K562 (cell line): ENCODE data around the gene YJEFN3. TPM values are rescaled to one million over a fixed set of nuclear protein-coding genes. Genes with fewer than 3 reads are reported as not detected.

Experiments used
- ATAC-seq: fragments of 200-7000 bp; cut with Tn5 transposase; 3 replicates; pipeline ENCODE4 v1.9.1; 2020; ENCODE audit warnings: moderate library complexity
- BruUV-seq: library from RNA; stranded (reverse); fragments of 400-500 nt; replicated peaks from 2 replicates; lab custom pipeline; 2021; lab: Mats Ljungman, UMichigan
- CTCF ChIA-PET: fragments of 300-600 bp; formaldehyde crosslinking; extraction: SDS; loops from one replicate; lab custom pipeline; 2021; ENCODE audit warnings: low intra/inter-chr PET ratio; lab: Yijun Ruan, JAX
- POLR2A ChIA-PET: fragments of 300-600, 350-650 bp; sonication (Branson Sonifier 250); formaldehyde crosslinking; extraction: SDS; loops from one replicate; lab custom pipeline; 2021; ENCODE audit warnings: antibody characterized with exemption, inconsistent platforms; lab: Yijun Ruan, JAX
- DNase-seq, 4 experiments: peaks; one replicate each; pipeline versions ENCODE4 v3.0.0 to v3.0.0-alpha.2; 2011 to 2018; ENCODE audit warnings: low spot score in 3 of 4, mixed read lengths in 3 of 4; ENCODE audit errors: extremely low read depth in 1 of 4
- FAIRE-seq: peaks from 2 replicates; lab custom pipeline; 2011; peaks lifted over from hg19 to GRCh38; lab: Jason Lieb, UNC
- H2AFZ ChIP-seq: 2 replicates; pipeline ENCODE4 v1.6.0; 2011; ENCODE audit warnings: low read depth, low read length, control low read depth, inconsistent platforms
- H3K27ac ChIP-seq: fragments of 200-600 bp; 3 replicates; pipeline ENCODE4 v1.8.0; 2011; ENCODE audit warnings: low read depth, mild to moderate bottlenecking, control low read depth, inconsistent platforms, low read length, moderate library complexity, mixed read lengths; ENCODE audit errors: extremely low read depth
- H3K27me3 ChIP-seq, 2 experiments: fragments of 300-600 bp in 1 of 2; 2 replicates in 1 of 2; 3 replicates in 1 of 2; pipeline versions ENCODE4 v1.6.0 to v1.8.0; 2011; ENCODE audit warnings: inconsistent platforms in 2 of 2, low read length in 2 of 2, mild to moderate bottlenecking in 1 of 2, mixed read lengths in 1 of 2, moderate library complexity in 1 of 2; ENCODE audit not compliant: control insufficient read depth in 2 of 2, insufficient read depth in 2 of 2
- H3K36me3 ChIP-seq: fragments of 300-600 bp; 3 replicates; pipeline ENCODE4 v1.8.0; 2011; ENCODE audit warnings: mild to moderate bottlenecking, low read length, inconsistent platforms; ENCODE audit not compliant: control insufficient read depth, insufficient read depth
- H3K4me1 ChIP-seq, 2 experiments: fragments of 200-600 bp in 1 of 2; replicated peaks in 1 of 2; 2 replicates in 1 of 2; 3 replicates in 1 of 2; pipeline versions ENCODE4 v1.5.1 to v1.8.0; 2011; ENCODE audit warnings: inconsistent platforms in 2 of 2, low read length in 2 of 2, mild to moderate bottlenecking in 1 of 2, mixed read lengths in 1 of 2, moderate library complexity in 1 of 2; ENCODE audit not compliant: control insufficient read depth in 2 of 2, insufficient read depth in 2 of 2
- H3K4me2 ChIP-seq: 2 replicates; pipeline ENCODE4 v1.6.1; 2011; ENCODE audit warnings: low read length, control low read depth, inconsistent platforms, mixed read lengths; ENCODE audit not compliant: insufficient read depth
- H3K4me3 ChIP-seq: fragments of 200-600 bp; sonication (generic), shearing (Covaris generic); 2 replicates; pipeline ENCODE4 v1.5.1; 2016; ENCODE audit warnings: control low read depth, inconsistent platforms
- H3K79me2 ChIP-seq: fragments of 200-600 bp; 3 replicates; pipeline ENCODE4 v1.8.0; 2011; ENCODE audit warnings: low read length, inconsistent platforms; ENCODE audit not compliant: control insufficient read depth, insufficient read depth
- H3K9ac ChIP-seq, 2 experiments: 2 replicates each; pipeline versions ENCODE4 v1.6.0 to v1.6.1; 2011; ENCODE audit warnings: low read depth in 2 of 2, low read length in 2 of 2, control low read depth in 1 of 2, inconsistent platforms in 1 of 2, mild to moderate bottlenecking in 1 of 2, mixed read lengths in 1 of 2; ENCODE audit not compliant: insufficient read depth in 1 of 2
- H3K9me1 ChIP-seq: one replicate; pipeline ENCODE4 v1.6.0; 2011; ENCODE audit warnings: inconsistent platforms, mild to moderate bottlenecking, low read length, moderate library complexity; ENCODE audit not compliant: control insufficient read depth, insufficient read depth
- H3K9me3 ChIP-seq: replicated peaks from 2 replicates; pipeline ENCODE4 v1.5.1; 2011; ENCODE audit warnings: low read depth, low read length, inconsistent platforms; ENCODE audit not compliant: control insufficient read depth, insufficient read depth
- H4K20me1 ChIP-seq: replicated peaks from 2 replicates; pipeline ENCODE4 v1.6.1; 2011; ENCODE audit warnings: low read length, inconsistent platforms, mixed read lengths; ENCODE audit not compliant: control insufficient read depth, insufficient read depth
- ARNT ChIP-seq, 2 experiments: fragments of 450-650 bp; IDR thresholded peaks; 2 replicates each; pipeline ENCODE4 v1.6.1; 2016; ENCODE audit warnings: mild to moderate bottlenecking in 1 of 2
- BMI1 ChIP-seq: fragments of 150-350 bp; IDR thresholded peaks from 2 replicates; pipeline ENCODE4 v1.6.1; 2014; ENCODE audit warnings: low read length
- FOXM1 ChIP-seq, 2 experiments: fragments of 450-650 bp in 1 of 2; sonication (generic) in 1 of 2; formaldehyde crosslinking in 1 of 2; IDR thresholded peaks; 2 replicates each; pipeline versions ENCODE4 v1.6.1 to v1.9.0; 2017 to 2022; ENCODE audit warnings: low read depth in 2 of 2, mild to moderate bottlenecking in 2 of 2, missing genetic modification reagents in 1 of 2, moderate library complexity in 1 of 2
- POLR2B ChIP-seq: fragments of 450-650 bp; IDR thresholded peaks from 2 replicates; pipeline ENCODE4 v1.6.1; 2018; ENCODE audit warnings: low read depth; ENCODE audit not compliant: partially characterized antibody
- POLR2G ChIP-seq: fragments of 200-400 bp; formaldehyde crosslinking; IDR thresholded peaks from 2 replicates; pipeline ENCODE4 v1.6.1; 2017; ENCODE audit warnings: low read depth, mild to moderate bottlenecking, antibody characterized with exemption, low read length, moderate library complexity
- PYGO2 ChIP-seq: fragments of 450-650 bp; IDR thresholded peaks from 2 replicates; pipeline ENCODE4 v1.6.1; 2016; ENCODE audit warnings: mild to moderate bottlenecking, missing genetic modification characterization, moderate library complexity, missing compliant biosample characterization
- SP2 ChIP-seq: IDR thresholded peaks from 2 replicates; pipeline ENCODE4 v1.6.1; 2011; ENCODE audit warnings: mild to moderate bottlenecking, low read depth, low read length, moderate library complexity; ENCODE audit not compliant: poor library complexity, severe bottlenecking; ENCODE audit errors: extremely low read depth
- ZNF3 ChIP-seq: fragments of 250-450 bp; sonication (Bioruptor Pico); IDR thresholded peaks from 2 replicates; pipeline ENCODE4 v1.5.0; 2021; ENCODE audit warnings: mild to moderate bottlenecking, moderate library complexity
- WGBS: fragments of 100-300 bp; shearing (Covaris generic); methylation state at CpG from one replicate; pipeline ENCODE4 v1.1.6; 2016; ENCODE audit warnings: low coverage, mixed read lengths; ENCODE audit not compliant: insufficient coverage; ENCODE audit errors: missing lambda C conversion rate; 5-methylcytosine and 5-hydroxymethylcytosine counted together
- in situ Hi-C: fragments of 300-500 bp; cut with MboI; formaldehyde crosslinking; loops from 4 replicates; pipeline ENCODE4 v1.15.0; 2018; ENCODE audit warnings: inconsistent platforms, mixed read lengths
- intact Hi-C: fragments of 100-400 bp; cut with micrococcal nuclease; formaldehyde crosslinking; loops from 2 replicates; pipeline ENCODE4 v1.14.2; 2022
- polyA plus RNA-seq, 8 experiments: library from polyadenylated mRNA; depleted of rRNA in 4 of 8; stranded (reverse) in 5 of 8; unstranded in 3 of 8; fragments of >200 nt; fragmentation: Nextera tagmentation in 2 of 8; fragmentation: Illumina TruSeq in 1 of 8; extraction: Ambion mirVana in 2 of 8; extraction: Trizol in 1 of 8; gene quantifications; 2 replicates each; pipeline versions ENCODE4 v1.2.1 to v1.2.3, GENCODE V29; 2011 to 2014; ENCODE audit warnings: inconsistent platforms in 1 of 8, missing spikeins in 1 of 8
- total RNA-seq, 7 experiments: library from RNA; depleted of rRNA in 6 of 7; stranded (reverse); fragments of >200 nt in 6 of 7; fragmentation: Illumina TruSeq in 2 of 7; extraction: Trizol in 2 of 7; gene quantifications; 2 replicates each; pipeline versions ENCODE4 v1.2.1 to v1.2.3, GENCODE V29; 2011 to 2021; ENCODE audit warnings: low replicate concordance in 1 of 7

The YJEFN3 gene
- total and polyA plus RNA-seq, 9 of the 15 experiments (the other 6 are each of a cell fraction or from before 2014, with no cell fraction given): 0.04 to 5.8 (median 1.3) TPM; not detected in 1

- BruUV-seq: no TSS peak
- 68% methylated on average over 25 of the region's 27 CpGs for WGBS
- FAIRE-seq (no peak), ATAC-seq (no peak), DNase-seq (no peak)
- H3K27me3 ChIP-seq: no peaks in the 10 kb centered on the region
- peak; percentile 46; the same call in 1 of the 2 replicates for TF ChIP-seq POLR2G
- no peak for TF ChIP-seq ZNF3 (CRISPR knock-in tag)
- TF ChIP-seq BMI1: no peak
- no peak for TF ChIP-seq SP2
- TF ChIP-seq POLR2B: peak; percentile 6
- no peak for TF ChIP-seq PYGO2 (tag)
- TF ChIP-seq FOXM1 (IDR thresholded peaks at IDR 0.05; ENCODE audit: low read depth): no peak
- TF ChIP-seq FOXM1 (CRISPR knock-in tag; IDR thresholded peaks at IDR 0.05; ENCODE audit: low read depth): no peak
- TF ChIP-seq ARNT (IDR thresholded peaks at IDR 0.05): no peak
- peaks cover 2% of the 10 kb centered on the region; the same call in 2 of the 3 replicates for H3K36me3 ChIP-seq
- in situ Hi-C loops: loop anchor here (25.0 kb wide), 1 partner anchor 103 kb away; the partner anchor contains the start of genes GMIP and LPAR2
- H3K79me2 ChIP-seq: no peaks in the 10 kb centered on the region
- H3K4me3 ChIP-seq: no peak overlapping the region
- H3K27ac ChIP-seq: no peak overlapping the region
- CTCF ChIA-PET: interaction anchor here (3.2 kb wide), 1 partner anchor 109 kb away, joined by 30 read pairs; the partner anchor contains the start of gene GMIP
- H3K4me1 ChIP-seq: peaks cover 5 to 35% of the 10 kb centered on the region in 2 experiments
- peaks cover 3% of the 10 kb centered on the region for H3K9me1 ChIP-seq
- H4K20me1 ChIP-seq: 0 out of 2 replicates have a peak, but pooled peaks cover 10% of the 10 kb centered on the region
- H3K9me3 ChIP-seq: no peaks in the 10 kb centered on the region
- no peak overlapping the region for H3K4me2 ChIP-seq
- intact Hi-C loops: no loop called here
- POLR2A ChIA-PET: no interaction called here
- no peak overlapping the region for H3K9ac ChIP-seq
- no peak overlapping the region for H2AFZ ChIP-seq
Measured at GRCh38 chr19:19534556-19535265, 6.0 kb downstream of the YJEFN3 start.
